WTC11 (cell line): Measurements from ENCODE around the gene SNAPC4. TPM values are rescaled to one million over a fixed set of nuclear protein-coding genes. Genes with fewer than 3 reads are reported as not detected.

Experiments
- ATAC-seq: fragments of 200-7000 bp; cut with Tn5 transposase; 2 replicates; pipeline ENCODE4 v1.10.0; 2021; ENCODE audit warnings: mild to moderate bottlenecking, moderate library complexity
- CTCF ChIA-PET: fragments of 300-600 bp; sonication (Branson Sonifier 250); formaldehyde crosslinking; loops from one replicate; lab custom pipeline; 2021; ENCODE audit warnings: antibody characterized with exemption; lab: Charles Lee
- POLR2A ChIA-PET: fragments of 350-600 bp; sonication (Branson Sonifier 250); formaldehyde crosslinking; loops from one replicate; lab custom pipeline; 2021; ENCODE audit warnings: antibody characterized with exemption; lab: Charles Lee
- DNase-seq: peaks from one replicate; pipeline ENCODE4 v3.0.0; 2021; ENCODE audit warnings: low spot score
- H3K27ac Mint-ChIP-seq: 2 replicates; pipeline ENCODE4 v1.8.0; 2021; ENCODE audit warnings: mixed read lengths
- H3K27me3 Mint-ChIP-seq: 2 replicates; pipeline ENCODE4 v1.8.0; 2021; ENCODE audit warnings: low read depth, mild to moderate bottlenecking, moderate library complexity, mixed read lengths
- H3K36me3 Mint-ChIP-seq: 2 replicates; pipeline ENCODE4 v1.8.0; 2021; ENCODE audit warnings: mixed read lengths
- H3K4me1 Mint-ChIP-seq: 2 replicates; pipeline ENCODE4 v1.8.0; 2022; ENCODE audit warnings: mixed read lengths
- H3K4me3 Mint-ChIP-seq: 2 replicates; pipeline ENCODE4 v1.8.0; 2021; ENCODE audit warnings: mild to moderate bottlenecking, moderate library complexity, mixed read lengths
- H3K9me3 Mint-ChIP-seq: 2 replicates; pipeline ENCODE4 v1.8.0; 2021; ENCODE audit warnings: mixed read lengths
- E2F4 ChIP-seq: sonication (generic); formaldehyde crosslinking; IDR thresholded peaks from 2 replicates; pipeline ENCODE4 v1.8.1; 2022; ENCODE audit warnings: low read depth, mild to moderate bottlenecking, moderate library complexity, missing genetic modification reagents, borderline replicate concordance
- EMX1 ChIP-seq: fragments of 250-450 bp; sonication (Bioruptor Pico); IDR thresholded peaks from 2 replicates; pipeline ENCODE4 v1.8.0; 2021; ENCODE audit warnings: mild to moderate bottlenecking
- GABPB1 ChIP-seq: sonication (generic); formaldehyde crosslinking; IDR thresholded peaks from 2 replicates; pipeline ENCODE4 v1.8.1; 2023; ENCODE audit warnings: mild to moderate bottlenecking, missing genetic modification reagents
- GTF2I ChIP-seq: fragments of 250-450 bp; sonication (Bioruptor Pico); conservative IDR thresholded peaks from 2 replicates; pipeline ENCODE4 v1.4.0; 2021; ENCODE audit warnings: mild to moderate bottlenecking
- JUN ChIP-seq: sonication (generic); formaldehyde crosslinking; IDR thresholded peaks from 2 replicates; pipeline ENCODE4 v1.8.0; 2023; ENCODE audit warnings: mild to moderate bottlenecking, missing genetic modification reagents
- PREB ChIP-seq: sonication (generic); formaldehyde crosslinking; IDR thresholded peaks from 2 replicates; pipeline ENCODE4 v1.8.1; 2022; ENCODE audit warnings: mild to moderate bottlenecking, missing genetic modification reagents, moderate library complexity, borderline replicate concordance
- PRRX2 ChIP-seq: fragments of 250-450 bp; sonication (Bioruptor Pico); IDR thresholded peaks from 2 replicates; pipeline ENCODE4 v1.8.0; 2021; ENCODE audit warnings: mild to moderate bottlenecking
- ZNF232 ChIP-seq: sonication (generic); formaldehyde crosslinking; IDR thresholded peaks from 2 replicates; pipeline ENCODE4 v1.8.0; 2022; ENCODE audit warnings: mild to moderate bottlenecking, missing genetic modification reagents
- ZNF317 ChIP-seq: sonication (generic); formaldehyde crosslinking; IDR thresholded peaks from 2 replicates; pipeline ENCODE4 v1.8.1; 2023; ENCODE audit warnings: low read depth, mild to moderate bottlenecking, moderate library complexity, missing genetic modification reagents, borderline replicate concordance
- ZNF396 ChIP-seq: fragments of 250-450 bp; sonication (Bioruptor Pico); IDR thresholded peaks from 2 replicates; pipeline ENCODE4 v1.8.0; 2021; ENCODE audit warnings: mild to moderate bottlenecking, moderate library complexity, borderline replicate concordance
- ZNF416 ChIP-seq: fragments of 250-450 bp; sonication (Bioruptor Pico); IDR thresholded peaks from 2 replicates; pipeline ENCODE4 v1.9.0; 2021; ENCODE audit warnings: mild to moderate bottlenecking, inconsistent platforms
- ZNF423 ChIP-seq: fragments of 250-450 bp; sonication (Bioruptor Pico); IDR thresholded peaks from 2 replicates; pipeline ENCODE4 v2.1.2; 2022; ENCODE audit warnings: mild to moderate bottlenecking, moderate library complexity
- ZNF512 ChIP-seq: sonication (generic); formaldehyde crosslinking; IDR thresholded peaks from 2 replicates; pipeline ENCODE4 v1.8.1; 2022; ENCODE audit warnings: missing genetic modification reagents, borderline replicate concordance
- total RNA-seq: library from RNA; stranded (reverse); gene quantifications from 3 replicates; pipeline ENCODE4 v1.2.3, GENCODE V29; 2021
- TF ChIP-seq, protein P1 (sequence below): fragments of 250-450 bp; sonication (Bioruptor Pico); IDR thresholded peaks from 2 replicates; pipeline ENCODE4 v1.9.0; 2021; ENCODE audit warnings: mild to moderate bottlenecking, borderline replicate concordance

SNAPC4 gene
- total RNA-seq, 1 experiment from 2014 or later = 22.8 TPM

DNA sequence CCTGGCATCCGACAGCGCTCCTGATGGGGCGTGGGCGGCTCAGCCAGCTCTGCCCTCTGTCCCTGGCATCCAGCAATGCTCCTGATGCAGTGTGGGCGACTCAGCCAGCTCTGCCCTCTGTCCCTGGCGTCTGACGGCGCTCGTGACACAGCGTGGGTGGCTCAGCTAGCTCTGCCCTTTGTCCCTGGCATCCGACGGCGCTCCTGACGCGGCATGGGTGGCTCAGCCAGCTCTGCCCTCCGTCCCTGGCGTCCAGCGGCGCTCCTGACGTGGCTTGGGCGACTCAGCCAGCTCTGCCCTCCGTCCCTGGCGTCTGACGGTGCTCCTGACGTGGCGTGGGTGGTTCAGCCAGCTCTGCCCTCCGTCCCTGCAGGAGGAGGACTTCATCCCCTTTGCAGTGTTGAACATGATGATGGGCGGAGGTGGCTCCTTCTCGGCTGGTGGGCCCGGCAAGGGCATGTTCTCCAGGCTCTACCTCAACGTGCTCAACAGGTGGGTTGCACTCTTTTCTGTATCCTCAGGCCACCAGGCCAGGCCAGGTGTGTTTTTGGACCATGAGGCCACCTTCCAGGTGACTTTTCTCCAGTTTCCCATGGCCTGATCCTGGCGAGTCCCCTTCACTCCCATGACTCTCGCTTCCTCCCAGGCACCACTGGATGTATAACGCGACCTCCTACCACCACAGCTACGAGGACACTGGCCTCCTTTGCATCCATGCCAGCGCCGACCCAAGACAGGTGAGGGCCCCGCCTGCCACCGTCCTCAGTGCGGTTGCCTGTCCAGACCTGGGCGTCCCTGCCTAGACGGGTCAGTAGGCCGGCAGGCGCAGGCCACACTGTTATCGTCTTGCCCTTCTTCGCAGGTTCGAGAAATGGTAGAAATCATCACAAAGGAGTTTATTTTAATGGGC, 18.5 kb upstream of the SNAPC4 start:
- CTCF ChIA-PET = no interaction called here
- H3K4me1 Mint-ChIP-seq = no peaks in the 10 kb centered on the region
- no peak overlapping the region for H3K4me3 Mint-ChIP-seq
- no peak overlapping the region for H3K27ac Mint-ChIP-seq
- DNase-seq (no peak), ATAC-seq (no peak)
- H3K36me3 Mint-ChIP-seq = peaks cover 62% of the 10 kb centered on the region
- POLR2A ChIA-PET = no interaction called here
- H3K9me3 Mint-ChIP-seq = no peaks in the 10 kb centered on the region
- no peaks in the 10 kb centered on the region for H3K27me3 Mint-ChIP-seq
- TF ChIP-seq ZNF416 (CRISPR knock-in tag) (no peak), ZNF512 (CRISPR knock-in tag) (no peak), E2F4 (no peak), GABPB1 (CRISPR knock-in tag) (no peak), ZNF396 (no peak), PRRX2 (CRISPR knock-in tag) (no peak), JUN (CRISPR knock-in tag) (no peak), PREB (CRISPR knock-in tag) (no peak), ZNF317 (CRISPR knock-in tag) (no peak), ZNF423 (CRISPR knock-in tag) (no peak), EMX1 (CRISPR knock-in tag) (no peak), GTF2I (no peak)
- TF ChIP-seq, protein P1, sequence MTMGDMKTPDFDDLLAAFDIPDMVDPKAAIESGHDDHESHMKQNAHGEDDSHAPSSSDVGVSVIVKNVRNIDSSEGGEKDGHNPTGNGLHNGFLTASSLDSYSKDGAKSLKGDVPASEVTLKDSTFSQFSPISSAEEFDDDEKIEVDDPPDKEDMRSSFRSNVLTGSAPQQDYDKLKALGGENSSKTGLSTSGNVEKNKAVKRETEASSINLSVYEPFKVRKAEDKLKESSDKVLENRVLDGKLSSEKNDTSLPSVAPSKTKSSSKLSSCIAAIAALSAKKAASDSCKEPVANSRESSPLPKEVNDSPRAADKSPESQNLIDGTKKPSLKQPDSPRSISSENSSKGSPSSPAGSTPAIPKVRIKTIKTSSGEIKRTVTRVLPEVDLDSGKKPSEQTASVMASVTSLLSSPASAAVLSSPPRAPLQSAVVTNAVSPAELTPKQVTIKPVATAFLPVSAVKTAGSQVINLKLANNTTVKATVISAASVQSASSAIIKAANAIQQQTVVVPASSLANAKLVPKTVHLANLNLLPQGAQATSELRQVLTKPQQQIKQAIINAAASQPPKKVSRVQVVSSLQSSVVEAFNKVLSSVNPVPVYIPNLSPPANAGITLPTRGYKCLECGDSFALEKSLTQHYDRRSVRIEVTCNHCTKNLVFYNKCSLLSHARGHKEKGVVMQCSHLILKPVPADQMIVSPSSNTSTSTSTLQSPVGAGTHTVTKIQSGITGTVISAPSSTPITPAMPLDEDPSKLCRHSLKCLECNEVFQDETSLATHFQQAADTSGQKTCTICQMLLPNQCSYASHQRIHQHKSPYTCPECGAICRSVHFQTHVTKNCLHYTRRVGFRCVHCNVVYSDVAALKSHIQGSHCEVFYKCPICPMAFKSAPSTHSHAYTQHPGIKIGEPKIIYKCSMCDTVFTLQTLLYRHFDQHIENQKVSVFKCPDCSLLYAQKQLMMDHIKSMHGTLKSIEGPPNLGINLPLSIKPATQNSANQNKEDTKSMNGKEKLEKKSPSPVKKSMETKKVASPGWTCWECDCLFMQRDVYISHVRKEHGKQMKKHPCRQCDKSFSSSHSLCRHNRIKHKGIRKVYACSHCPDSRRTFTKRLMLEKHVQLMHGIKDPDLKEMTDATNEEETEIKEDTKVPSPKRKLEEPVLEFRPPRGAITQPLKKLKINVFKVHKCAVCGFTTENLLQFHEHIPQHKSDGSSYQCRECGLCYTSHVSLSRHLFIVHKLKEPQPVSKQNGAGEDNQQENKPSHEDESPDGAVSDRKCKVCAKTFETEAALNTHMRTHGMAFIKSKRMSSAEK (CRISPR knock-in tag) = no peak

DNA sequence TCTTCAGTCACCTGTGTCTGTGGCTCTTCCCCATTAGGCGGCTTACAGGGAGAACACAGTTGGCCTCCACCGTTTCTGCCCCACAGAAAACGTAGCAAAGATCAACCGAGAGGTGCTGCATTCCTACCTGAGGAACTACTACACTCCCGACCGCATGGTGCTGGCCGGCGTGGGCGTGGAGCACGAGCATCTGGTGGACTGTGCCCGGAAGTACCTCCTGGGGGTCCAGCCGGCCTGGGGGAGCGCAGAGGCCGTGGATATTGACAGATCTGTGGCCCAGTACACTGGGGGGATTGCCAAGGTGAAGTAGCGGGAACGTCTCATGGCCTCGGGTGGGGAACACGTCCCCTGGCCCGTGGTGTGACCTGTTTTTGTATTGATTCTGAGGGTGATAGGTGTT, 16.9 kb upstream of the SNAPC4 start:
- no peaks in the 10 kb centered on the region for H3K27me3 Mint-ChIP-seq
- peaks cover 68% of the 10 kb centered on the region for H3K36me3 Mint-ChIP-seq
- no peak overlapping the region for H3K4me3 Mint-ChIP-seq
- DNase-seq = no peak
- POLR2A ChIA-PET = interaction anchor here (0.7 kb wide), 1 partner anchor 30 kb away, joined by 3 read pairs; no protein-coding TSS in a partner anchor
- H3K27ac Mint-ChIP-seq = no peak overlapping the region
- CTCF ChIA-PET = no interaction called here
- no peaks in the 10 kb centered on the region for H3K9me3 Mint-ChIP-seq
- TF ChIP-seq ZNF232 (CRISPR knock-in tag) = no peak
- H3K4me1 Mint-ChIP-seq = 0 out of 2 replicates have a peak, but pooled peaks cover 3% of the 10 kb centered on the region
- no peak for ATAC-seq
